HCT116 (cell line): ENCODE results near the gene WNT7B. TPM values are rescaled to one million over a fixed set of nuclear protein-coding genes. Genes with fewer than 3 reads are reported as not detected.
A peak's percentile ranks its signal among the peaks of the same experiment; 100 is the strongest.

Experiments used
- ATAC-seq: fragments of 200-7000 bp; cut with Tn5 transposase; 2 replicates; pipeline ENCODE4 v1.9.1; 2020; ENCODE audit warnings: mild to moderate bottlenecking, moderate library complexity
- BruUV-seq: library from RNA; stranded (reverse); fragments of 400-500 nt; replicated peaks from 2 replicates; lab custom pipeline; 2021; lab: Mats Ljungman, UMichigan
- CTCF ChIA-PET: fragments of 300-600 bp; sonication (Branson Sonifier 250); formaldehyde crosslinking; loops from one replicate; lab custom pipeline; 2021; ENCODE audit warnings: antibody characterized with exemption; lab: Charles Lee
- POLR2A ChIA-PET: fragments of 300-600, 350-600 bp; sonication (Branson Sonifier 250); formaldehyde crosslinking; loops from one replicate; lab custom pipeline; 2021; ENCODE audit warnings: antibody characterized with exemption; lab: Charles Lee
- RAD21 ChIA-PET, 2 experiments: fragments of 300-600 bp; sonication (Branson Sonifier 250); formaldehyde crosslinking; loops; one replicate each; lab custom pipeline; 2023; ENCODE audit warnings: low total read pairs in 2 of 2; ENCODE audit not compliant: uncharacterized antibody in 2 of 2, unreplicated experiment in 2 of 2, low non-redundant PET in 1 of 2; lab: Charles Lee
- DNase-seq: peaks from one replicate; pipeline ENCODE4 v3.0.0-alpha.2; 2010; ENCODE audit warnings: low read depth, low spot score
- H2AFZ ChIP-seq: fragments of 200-600 bp; shearing (Covaris generic), sonication (generic); 2 replicates; pipeline ENCODE4 v1.6.1; 2017; ENCODE audit warnings: low read depth, mixed run types, mixed read lengths, antibody characterized with exemption, low read length; ENCODE audit not compliant: poor library complexity, severe bottlenecking
- H3K27ac ChIP-seq: 2 replicates; pipeline ENCODE4 v1.5.1; 2012; ENCODE audit warnings: low read depth, low read length
- H3K27me3 ChIP-seq: fragments of 200-600 bp; sonication (generic); 2 replicates; pipeline ENCODE4 v1.6.1; 2016; ENCODE audit warnings: mixed run types, low read length, mixed read lengths; ENCODE audit not compliant: insufficient read depth
- H3K36me3 ChIP-seq, 2 experiments: fragments of 200-500 bp in 1 of 2; fragments of 200-600 bp in 1 of 2; sonication (Bioruptor generic) in 1 of 2; sonication (generic) in 1 of 2; 2 replicates each; pipeline versions ENCODE4 v1.5.1 to v1.6.1; 2014 to 2016; ENCODE audit warnings: low read length in 2 of 2, inconsistent platforms in 1 of 2, mixed read lengths in 1 of 2, mixed run types in 1 of 2; ENCODE audit not compliant: insufficient read depth in 2 of 2, control insufficient read depth in 1 of 2
- H3K4me1 ChIP-seq, 2 experiments: fragments of 200-600 bp in 1 of 2; sonication (generic) in 1 of 2; 2 replicates each; pipeline versions ENCODE4 v1.5.1 to v1.6.1; 2012 to 2017; ENCODE audit warnings: low read length in 2 of 2, inconsistent platforms in 1 of 2, mild to moderate bottlenecking in 1 of 2, mixed read lengths in 1 of 2, mixed run types in 1 of 2, moderate library complexity in 1 of 2; ENCODE audit not compliant: insufficient read depth in 2 of 2, control insufficient read depth in 1 of 2
- H3K4me2 ChIP-seq: fragments of 200-600 bp; sonication (generic); 2 replicates; pipeline ENCODE4 v1.6.1; 2017; ENCODE audit warnings: mixed run types, low read length, mixed read lengths
- H3K4me3 ChIP-seq, 2 experiments: fragments of 200-600 bp in 1 of 2; sonication (generic) in 1 of 2; replicated peaks in 1 of 2; 2 replicates each; pipeline ENCODE4 v1.5.1; 2011 to 2016; ENCODE audit warnings: low read length in 2 of 2, control low read depth in 1 of 2, low read depth in 1 of 2, mild to moderate bottlenecking in 1 of 2, mixed read lengths in 1 of 2, mixed run types in 1 of 2
- H3K79me2 ChIP-seq: fragments of 200-600 bp; sonication (generic); 2 replicates; pipeline ENCODE4 v1.6.1; 2017; ENCODE audit warnings: mild to moderate bottlenecking, mixed run types, low read length, moderate library complexity, mixed read lengths; ENCODE audit not compliant: insufficient read depth
- H3K9ac ChIP-seq: fragments of 200-600 bp; sonication (generic); 2 replicates; pipeline ENCODE4 v1.6.1; 2016; ENCODE audit warnings: low read length, mixed read lengths
- H3K9me2 ChIP-seq: fragments of 200-600 bp; sonication (generic), shearing (Covaris generic); 2 replicates; pipeline ENCODE4 v1.6.1; 2017; ENCODE audit warnings: mixed run types, mild to moderate bottlenecking, moderate library complexity; ENCODE audit not compliant: insufficient read depth
- H3K9me3 ChIP-seq, 2 experiments: fragments of 200-500 bp in 1 of 2; fragments of 200-600 bp in 1 of 2; sonication (Bioruptor generic) in 1 of 2; sonication (generic) in 1 of 2; 2 replicates each; pipeline ENCODE4 v1.6.1; 2014 to 2017; ENCODE audit warnings: low read length in 2 of 2, mixed read lengths in 2 of 2, inconsistent platforms in 1 of 2, low read depth in 1 of 2, mild to moderate bottlenecking in 1 of 2, mixed run types in 1 of 2, moderate library complexity in 1 of 2; ENCODE audit not compliant: control insufficient read depth in 1 of 2, insufficient read depth in 1 of 2
- H4K20me1 ChIP-seq: fragments of 200-600 bp; sonication (generic), shearing (Covaris generic); 2 replicates; pipeline ENCODE4 v1.6.1; 2017; ENCODE audit warnings: mixed run types, mild to moderate bottlenecking, moderate library complexity; ENCODE audit not compliant: insufficient read depth
- CEBPB ChIP-seq: IDR thresholded peaks from 2 replicates; pipeline ENCODE4 v1.6.1; 2012; ENCODE audit warnings: low read depth
- CTCF ChIP-seq, 3 experiments: fragments of 200-600 bp in 1 of 3; sonication (generic) in 1 of 3; IDR thresholded peaks in 2 of 3; conservative IDR thresholded peaks in 1 of 3; 2 replicates each; pipeline ENCODE4 v1.5.1; 2012 to 2017; ENCODE audit warnings: low read depth in 2 of 3, low read length in 2 of 3, antibody characterized with exemption in 1 of 3, borderline replicate concordance in 1 of 3, control low read depth in 1 of 3, mild to moderate bottlenecking in 1 of 3, mixed read lengths in 1 of 3, mixed run types in 1 of 3, moderate library complexity in 1 of 3; ENCODE audit not compliant: insufficient read depth in 1 of 3
- EGR1 ChIP-seq: IDR thresholded peaks from 2 replicates; pipeline ENCODE4 v1.6.1; 2012; ENCODE audit warnings: low read depth
- ELF1 ChIP-seq: IDR thresholded peaks from 2 replicates; pipeline ENCODE4 v1.6.1; 2012; ENCODE audit warnings: low read depth, borderline replicate concordance
- EZH2 ChIP-seq: fragments of 200-600 bp; sonication (generic); IDR thresholded peaks from 2 replicates; pipeline ENCODE4 v1.6.1; 2017; ENCODE audit warnings: antibody characterized with exemption, mixed run types
- EZH2phosphoT487 ChIP-seq: fragments of 200-600 bp; IDR thresholded peaks from 2 replicates; pipeline ENCODE4 v1.6.1; 2018; ENCODE audit warnings: antibody characterized with exemption, borderline replicate concordance
- FOSL1 ChIP-seq: IDR thresholded peaks from 2 replicates; pipeline ENCODE4 v1.6.1; 2012; ENCODE audit warnings: low read depth
- POLR2A ChIP-seq: IDR thresholded peaks from 2 replicates; pipeline ENCODE4 v1.7.0; 2011; ENCODE audit warnings: borderline replicate concordance; ENCODE audit not compliant: insufficient read depth, insufficient read length; ENCODE audit errors: extremely low read depth
- POLR2AphosphoS5 ChIP-seq: IDR thresholded peaks from 2 replicates; pipeline ENCODE4 v1.6.1; 2011; ENCODE audit warnings: mild to moderate bottlenecking, low read depth, low read length, moderate library complexity
- RAD21 ChIP-seq: IDR thresholded peaks from 2 replicates; pipeline ENCODE4 v1.6.1; 2012; ENCODE audit warnings: low read depth, mild to moderate bottlenecking
- SIN3A ChIP-seq: IDR thresholded peaks from 2 replicates; pipeline ENCODE4 v1.6.1; 2012; ENCODE audit warnings: low read depth
- TCF7L2 ChIP-seq: IDR thresholded peaks from 2 replicates; pipeline ENCODE4 v1.7.0; 2011; ENCODE audit warnings: borderline replicate concordance, inconsistent platforms; ENCODE audit not compliant: insufficient read depth, insufficient read length; ENCODE audit errors: extremely low read depth
- YY1 ChIP-seq: IDR thresholded peaks from 2 replicates; pipeline ENCODE4 v1.6.1; 2011; ENCODE audit warnings: low read length, low read depth, moderate library complexity, mild to moderate bottlenecking; ENCODE audit not compliant: insufficient replicate concordance; ENCODE audit errors: extremely low read depth
- ZFX ChIP-seq: fragments of 450-650 bp; IDR thresholded peaks from 2 replicates; pipeline ENCODE4 v1.6.1; 2017
- ZNF274 ChIP-seq: fragments of 200-500 bp; sonication (Bioruptor generic); IDR thresholded peaks from 2 replicates; pipeline ENCODE4 v1.6.1; 2014; ENCODE audit warnings: mild to moderate bottlenecking, low read depth, low read length, inconsistent platforms
- intact Hi-C: fragments of 100-400 bp; cut with micrococcal nuclease; formaldehyde crosslinking; loops from 2 replicates; pipeline ENCODE4 v1.10.0; 2022
- total RNA-seq: library from RNA; stranded (reverse); gene quantifications from one replicate; pipeline ENCODE4 v1.2.1, GENCODE V29; 2021; ENCODE audit not compliant: unreplicated experiment

Gene WNT7B
- total RNA-seq, 1 experiment from 2014 or later: 10.5 TPM

DNA sequence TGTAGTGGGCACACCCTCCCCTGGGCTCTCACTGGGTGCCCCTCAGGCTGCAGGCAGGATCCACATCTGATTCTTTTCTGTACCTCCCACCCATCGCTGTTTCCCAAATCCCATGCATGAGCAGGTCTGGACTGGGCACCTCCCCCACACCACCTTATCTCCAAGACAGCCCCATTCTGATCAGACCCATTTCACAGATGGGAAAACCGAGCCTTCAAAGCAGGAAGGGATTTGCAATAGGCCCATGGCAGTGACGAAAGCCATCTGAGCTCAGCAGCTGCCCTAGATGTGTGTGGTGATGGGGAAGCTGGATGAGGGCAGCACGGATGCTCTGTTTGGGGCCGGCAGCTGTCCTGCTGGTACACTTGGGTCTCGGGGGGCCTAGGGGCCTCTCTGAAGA is 41.4 kb downstream of the WNT7B start:
- H3K9me3 ChIP-seq: no peaks in the 10 kb centered on the region
- peaks cover 26% of the 10 kb centered on the region for H3K27me3 ChIP-seq
- peak overlapping the region; percentile 95 for H3K4me2 ChIP-seq
- peak overlapping the region in 1 of 2 experiments; percentile 53; a peak in 1 of 4 replicates for H3K4me3 ChIP-seq
- intact Hi-C loops: no loop called here
- no TSS peak for BruUV-seq
- no peaks in the 10 kb centered on the region for H3K36me3 ChIP-seq
- no peaks in the 10 kb centered on the region for H3K79me2 ChIP-seq
- ChIA-PET POLR2A (no interaction called here), CTCF (no interaction called here), RAD21 (no interaction called here)
- H4K20me1 ChIP-seq: no peaks in the 10 kb centered on the region
- DNase-seq (no peak), ATAC-seq (no peak)
- no peaks in the 10 kb centered on the region for H3K9me2 ChIP-seq
- TF ChIP-seq FOSL1 (no peak), POLR2A (no peak), SIN3A (no peak), EGR1 (no peak), YY1 (no peak), RAD21 (no peak), ZNF274 (no peak), EZH2 (no peak), ELF1 (no peak)
- peak overlapping the region; percentile 62 for H3K9ac ChIP-seq
- peaks cover 17 to 25% of the 10 kb centered on the region in 2 experiments for H3K4me1 ChIP-seq
- H3K27ac ChIP-seq: no peak overlapping the region; the same call in 1 of the 2 replicates
- no peak overlapping the region for H2AFZ ChIP-seq

DNA sequence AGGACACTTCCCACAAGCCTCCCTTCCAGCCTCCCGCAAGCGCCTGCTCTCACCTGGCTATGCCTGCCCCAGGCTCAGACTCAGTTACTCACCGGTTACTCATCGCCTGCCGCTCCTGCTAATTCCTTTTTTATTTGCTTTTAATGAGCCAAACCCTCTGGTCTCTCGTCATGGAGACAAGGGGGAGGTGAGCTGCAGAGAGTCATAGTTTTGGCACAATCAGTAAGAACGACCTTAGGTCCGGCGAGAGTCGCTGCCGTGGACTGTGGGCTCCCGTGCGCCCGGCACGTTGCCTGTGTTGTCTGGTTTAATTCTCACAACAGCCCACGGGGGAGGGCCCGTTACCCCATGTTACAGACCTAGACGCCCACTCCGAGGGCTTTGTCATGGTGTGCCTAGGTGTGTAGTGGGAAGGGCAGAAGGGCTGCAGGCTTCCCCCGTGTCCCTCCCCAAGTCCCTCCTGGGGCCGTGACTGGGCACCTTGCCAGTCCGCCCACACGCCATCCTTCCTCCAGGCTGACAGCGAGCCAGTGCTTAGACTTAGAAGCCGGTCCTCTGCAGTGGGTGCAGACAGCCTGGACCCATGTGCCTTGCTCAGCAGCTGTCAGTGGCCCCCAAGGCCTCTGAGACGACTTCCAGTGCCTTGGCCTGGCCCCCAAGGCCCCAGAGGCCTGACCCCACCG is 42.2 kb downstream of the WNT7B start:
- peak overlapping the region; percentile 62 for H3K9ac ChIP-seq
- ChIA-PET RAD21 (interaction anchor here in 1 of 2 experiments (0.6 kb wide), 1 partner anchor 33 kb away, joined by 4 read pairs; no protein-coding TSS in a partner anchor), POLR2A (no interaction called here), CTCF (no interaction called here)
- peak overlapping the region; percentile 95 for H3K4me2 ChIP-seq
- H3K4me1 ChIP-seq: peaks cover 17 to 25% of the 10 kb centered on the region in 2 experiments
- H3K36me3 ChIP-seq: no peaks in the 10 kb centered on the region
- H3K79me2 ChIP-seq: no peaks in the 10 kb centered on the region
- no peak overlapping the region for H2AFZ ChIP-seq
- no peaks in the 10 kb centered on the region for H3K9me3 ChIP-seq
- intact Hi-C loops: no loop called here
- H3K27ac ChIP-seq: peak overlapping the region; percentile 45
- BruUV-seq: no TSS peak
- peak overlapping the region; percentile 23 to 53 for H3K4me3 ChIP-seq
- ATAC-seq (peak; percentile 89), DNase-seq (peak; percentile 93)
- H4K20me1 ChIP-seq: no peaks in the 10 kb centered on the region
- peaks cover 26% of the 10 kb centered on the region for H3K27me3 ChIP-seq
- H3K9me2 ChIP-seq: no peaks in the 10 kb centered on the region
- TF ChIP-seq ELF1 (no peak), CEBPB (no peak), FOSL1 (peak; percentile 93), ZFX (no peak), EGR1 (peak; percentile 93), YY1 (no peak), EZH2 (no peak), POLR2AphosphoS5 (peak; percentile 37; the same call in 1 of the 2 replicates), CTCF (IDR thresholded peaks at IDR 0.05 in 2 of 3, conservative IDR thresholded peaks at IDR 0.05 in 1 of 3; ENCODE audit: borderline replicate concordance in 1 of 3, insufficient read depth in 1 of 3, low read depth in 2 of 3, low read length in 2 of 3) (no peak), RAD21 (no peak), EZH2phosphoT487 (no peak), TCF7L2 (peak; percentile 36)
